ENCODE data around the gene PPP1R14D. TPM values are rescaled to one million over a fixed set of nuclear protein-coding genes. Genes with fewer than 3 reads are reported as not detected.

PPP1R14D gene
- total and polyA plus RNA-seq, 2 donors (not counting 3 experiments of a cell fraction or from before 2014, with no cell fraction given) = not detected

- Histone ChIP-seq H3K4me2 (ENCODE audit: insufficient read depth, low read length) (no peak overlapping the region), H4K20me1 (replicated peaks; ENCODE audit: control insufficient read depth, extremely low read depth, insufficient read depth, low read length) (no peaks in the 10 kb centered on the region), H3K79me2 (ENCODE audit: control insufficient read depth, insufficient read depth, low read length) (peaks cover 27% of the 10 kb centered on the region), H3K4me3 (replicated peaks in 1 of 3; ENCODE audit: insufficient read depth in 1 of 3, low read depth in 1 of 3, low read length in 3 of 3) (no peak overlapping the region), H3K27ac (ENCODE audit: insufficient read depth, low read depth, low read length) (peak overlapping the region; percentile 45), H3K36me3 (ENCODE audit: control insufficient read depth in 2 of 2, extremely low read depth in 1 of 2, insufficient read depth in 2 of 2, low read length in 2 of 2) (no peaks in the 10 kb centered on the region), H3K9ac (replicated peaks; ENCODE audit: extremely low read depth, insufficient read depth, low read length) (no peak overlapping the region), H3K9me1 (replicated peaks; ENCODE audit: control insufficient read depth, extremely low read depth, insufficient read depth, low read length) (no peaks in the 10 kb centered on the region), H3K9me3 (replicated peaks; ENCODE audit: control insufficient read depth, insufficient read depth, low read length) (no peaks in the 10 kb centered on the region), H2AFZ (ENCODE audit: low read depth, low read length) (no peak overlapping the region), H3K4me1 (ENCODE audit: control insufficient read depth, extremely low read depth, insufficient read depth, low read length) (peaks cover 48% of the 10 kb centered on the region), H3K27me3 (ENCODE audit: control insufficient read depth in 2 of 2, insufficient read depth in 2 of 2, low read length in 2 of 2) (no peaks in the 10 kb centered on the region)
- no TSS peak for BruUV-seq (replicated peaks)
- FAIRE-seq = no peak
- intact Hi-C loops (cut with micrococcal nuclease) (no loop called here), dilution Hi-C loops (cut with MboI; ENCODE audit: extremely low pct_ligation_motif_present, low sequenced_read_pairs) (no loop called here)
- CTCF ChIA-PET = interaction anchor here (1.4 to 2.4 kb wide), 3 partner anchors 8 to 201 kb away, joined by 3 to 8 read pairs (median 4); no protein-coding TSS in a partner anchor
- TF ChIP-seq FOS (IDR thresholded peaks at IDR 0.05; ENCODE audit: borderline replicate concordance, insufficient read depth, low read length) (peak; percentile 17), CTCF (IDR thresholded peaks at IDR 0.05; ENCODE audit: extremely low read depth in 1 of 2, insufficient read depth in 1 of 2, low read depth in 1 of 2, low read length in 2 of 2) (no peak)
- no peak for DNase-seq (ENCODE audit: low read depth, low spot score)
- POLR2A ChIA-PET = no interaction called here
Measured at GRCh38 chr15:40790718-40791117, 37.8 kb downstream of the PPP1R14D start.

- H3K4me3 ChIP-seq (replicated peaks in 1 of 3; ENCODE audit: insufficient read depth in 1 of 3, low read depth in 1 of 3, low read length in 3 of 3) = no peak overlapping the region
- no peaks in the 10 kb centered on the region for H3K9me1 ChIP-seq (replicated peaks; ENCODE audit: control insufficient read depth, extremely low read depth, insufficient read depth, low read length)
- no peaks in the 10 kb centered on the region for H3K27me3 ChIP-seq (ENCODE audit: control insufficient read depth in 2 of 2, insufficient read depth in 2 of 2, low read length in 2 of 2)
- H3K27ac ChIP-seq (ENCODE audit: insufficient read depth, low read depth, low read length) = no peak overlapping the region
- dilution Hi-C loops (cut with MboI; ENCODE audit: extremely low pct_ligation_motif_present, low sequenced_read_pairs) (no loop called here), intact Hi-C loops (cut with micrococcal nuclease) (loop anchor here (5.0 kb wide), 1 partner anchor 102 kb away; the partner anchor contains the start of gene VPS18)
- peaks cover 41% of the 10 kb centered on the region for H3K4me1 ChIP-seq (ENCODE audit: control insufficient read depth, extremely low read depth, insufficient read depth, low read length)
- POLR2A ChIA-PET = no interaction called here
- BruUV-seq (replicated peaks) = no TSS peak
- no peaks in the 10 kb centered on the region for H3K36me3 ChIP-seq (ENCODE audit: control insufficient read depth in 2 of 2, extremely low read depth in 1 of 2, insufficient read depth in 2 of 2, low read length in 2 of 2)
- FAIRE-seq (no peak), DNase-seq (ENCODE audit: low read depth, low spot score) (no peak)
- no peak overlapping the region for H2AFZ ChIP-seq (ENCODE audit: low read depth, low read length)
- H4K20me1 ChIP-seq (replicated peaks; ENCODE audit: control insufficient read depth, extremely low read depth, insufficient read depth, low read length) = no peaks in the 10 kb centered on the region
- no peaks in the 10 kb centered on the region for H3K9me3 ChIP-seq (replicated peaks; ENCODE audit: control insufficient read depth, insufficient read depth, low read length)
- H3K79me2 ChIP-seq (ENCODE audit: control insufficient read depth, insufficient read depth, low read length) = peaks cover 23% of the 10 kb centered on the region
- H3K9ac ChIP-seq (replicated peaks; ENCODE audit: extremely low read depth, insufficient read depth, low read length) = no peak overlapping the region
- no peak overlapping the region for H3K4me2 ChIP-seq (ENCODE audit: insufficient read depth, low read length)
- CTCF ChIA-PET = interaction anchor here (1.4 to 2.4 kb wide), 2 partner anchors 7 to 200 kb away, joined by 4 to 8 read pairs; no protein-coding TSS in a partner anchor
- TF ChIP-seq POLR2AphosphoS5 (IDR thresholded peaks at IDR 0.05; ENCODE audit: insufficient read depth, low read depth, low read length) (no peak), EZH2 (IDR thresholded peaks at IDR 0.05; ENCODE audit: borderline replicate concordance, low read depth, low read length, severe bottlenecking) (no peak), MAX (IDR thresholded peaks at IDR 0.05; ENCODE audit: insufficient read depth, insufficient read length) (no peak), CTCF (IDR thresholded peaks at IDR 0.05; ENCODE audit: extremely low read depth in 1 of 2, insufficient read depth in 1 of 2, low read depth in 1 of 2, low read length in 2 of 2) (no peak), MYC (IDR thresholded peaks at IDR 0.05; ENCODE audit: low read depth, low read length) (no peak), POLR2A (IDR thresholded peaks at IDR 0.05; ENCODE audit: low read depth, low read length) (no peak), GATA2 (IDR thresholded peaks at IDR 0.05; ENCODE audit: insufficient read depth, insufficient read length, low read depth, low read length) (no peak), JUN (IDR thresholded peaks at IDR 0.05; ENCODE audit: borderline replicate concordance, insufficient read depth, insufficient read length, low read depth) (no peak), FOS (IDR thresholded peaks at IDR 0.05; ENCODE audit: borderline replicate concordance, insufficient read depth, low read length) (no peak)
Measured at GRCh38 chr15:40789999-40790398, 38.5 kb downstream of the PPP1R14D start.

Measured in endothelial cell of umbilical vein (primary cell).